Measurements from ENCODE around the gene TMEM269. TPM values are rescaled to one million over a fixed set of nuclear protein-coding genes. Genes with fewer than 3 reads are reported as not detected.
A peak's percentile ranks its signal among the peaks of the same experiment; 100 is the strongest.
"Not testable (repeated sequence)": the region's sequence is repeated elsewhere in the genome, so short reads cannot be mapped to it uniquely, and the experiment has no call there.

Gene TMEM269
- total RNA-seq, 1 donor from 2014 or later: not detected

DNA sequence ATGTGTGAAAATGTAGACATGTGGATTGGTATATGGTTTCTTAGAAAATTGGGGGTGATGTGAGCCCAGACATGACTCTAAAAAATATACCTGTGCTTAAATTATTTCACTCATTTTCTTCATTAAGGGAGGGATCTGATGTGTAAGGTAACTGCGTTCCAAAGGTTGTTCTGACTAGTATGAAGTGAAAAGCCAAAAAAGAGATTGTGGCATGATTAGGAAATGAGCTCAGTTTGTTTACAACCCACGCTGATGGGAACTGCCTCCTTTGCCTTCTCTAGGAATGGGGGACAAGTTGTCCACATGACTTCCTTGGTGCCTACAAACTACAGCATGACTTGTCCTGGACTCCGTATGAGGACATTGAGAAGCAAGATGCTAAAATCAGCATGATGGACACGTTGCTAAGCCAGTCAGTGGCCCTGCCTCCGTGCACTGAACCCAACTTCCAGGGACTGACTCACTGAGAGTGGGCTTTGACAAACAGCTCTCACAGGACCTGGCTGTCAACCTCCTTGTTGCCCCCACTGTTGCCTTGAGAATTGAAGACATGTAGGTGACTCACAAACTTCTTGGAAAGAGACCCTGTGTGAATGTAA lies 9.8 kb upstream of the TMEM269 start:
- DNase-seq (ENCODE audit: low spot score): no peak

DNA sequence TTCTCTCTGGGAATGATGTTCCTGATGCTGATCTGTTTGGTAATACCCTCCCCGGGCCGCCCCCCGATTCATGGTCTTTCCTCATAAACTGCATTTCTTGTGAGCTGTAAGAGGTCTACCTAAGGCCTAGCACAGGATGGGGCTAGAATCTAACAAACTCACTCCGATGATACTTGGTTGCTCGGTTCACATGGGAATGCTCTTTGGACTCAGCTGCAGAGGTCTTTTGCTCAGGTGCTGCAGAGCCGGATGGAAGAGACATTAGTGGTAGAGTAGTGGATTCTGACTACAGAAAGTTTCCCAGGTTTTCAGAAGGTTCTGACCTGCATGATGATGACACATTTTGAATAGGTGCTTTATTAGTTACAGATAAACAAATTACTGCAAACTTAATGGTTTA lies 8.3 kb upstream of the TMEM269 start:
- no peak for DNase-seq (ENCODE audit: low spot score)

DNA sequence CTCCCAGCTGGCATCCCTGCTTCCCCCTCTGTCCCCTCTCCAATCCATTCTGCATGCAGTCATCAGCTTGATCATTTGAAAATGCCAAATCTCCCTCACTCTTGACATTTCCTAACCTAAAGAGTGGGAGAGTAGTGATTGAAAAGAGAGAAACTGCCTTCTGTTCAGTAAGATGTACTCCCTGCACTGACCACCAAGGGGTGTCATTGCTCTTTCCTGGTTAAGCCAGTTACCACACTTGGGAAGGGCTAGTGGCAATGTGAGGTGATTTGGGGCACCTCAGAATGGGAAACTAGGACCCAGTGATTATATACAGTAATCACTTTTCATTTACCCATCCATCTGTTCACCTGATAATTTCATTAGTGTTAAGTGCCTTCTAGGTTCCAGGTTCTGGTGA lies 6.9 kb upstream of the TMEM269 start:
- peak; percentile 29 for DNase-seq (ENCODE audit: low spot score)

DNA sequence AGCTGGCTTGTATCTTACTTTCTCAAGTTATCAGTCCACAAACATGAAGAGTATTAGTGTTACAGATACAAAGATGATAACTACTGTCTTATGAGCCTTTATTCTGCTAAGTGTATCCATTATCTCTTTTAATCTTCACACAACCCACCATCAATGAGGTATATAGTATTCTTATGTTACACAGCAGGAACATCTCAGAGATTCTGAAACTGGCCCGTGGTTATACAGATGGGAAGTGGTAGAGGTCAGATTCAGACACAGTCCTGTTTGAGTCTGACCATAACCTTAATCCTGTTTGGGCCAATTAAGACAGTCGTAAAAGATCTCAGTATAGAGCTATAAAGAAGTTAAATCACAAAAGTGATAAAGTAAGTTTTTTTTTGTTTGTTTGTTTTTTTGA lies 5.1 kb upstream of the TMEM269 start:
- DNase-seq (ENCODE audit: low spot score): no peak

DNA sequence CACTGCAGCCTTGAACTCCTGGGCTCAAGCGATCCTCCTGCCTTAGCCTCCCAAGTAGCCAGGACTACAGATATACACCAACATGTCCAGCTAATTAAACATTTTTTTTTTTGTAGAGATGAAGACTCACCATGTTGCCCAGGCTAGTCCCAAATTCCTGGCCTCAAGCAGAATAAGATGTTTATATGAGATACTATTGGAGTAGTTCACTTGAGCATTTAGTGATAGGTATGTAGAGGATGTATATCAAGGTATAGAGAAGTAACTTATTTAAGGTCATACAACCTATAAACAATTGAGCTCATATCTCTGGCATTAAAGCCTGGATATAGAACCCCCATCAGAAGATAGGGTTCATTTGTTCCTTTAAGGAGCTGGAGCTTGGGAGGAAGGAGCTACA lies 4.6 kb upstream of the TMEM269 start:
- DNase-seq (ENCODE audit: low spot score): no peak

DNA sequence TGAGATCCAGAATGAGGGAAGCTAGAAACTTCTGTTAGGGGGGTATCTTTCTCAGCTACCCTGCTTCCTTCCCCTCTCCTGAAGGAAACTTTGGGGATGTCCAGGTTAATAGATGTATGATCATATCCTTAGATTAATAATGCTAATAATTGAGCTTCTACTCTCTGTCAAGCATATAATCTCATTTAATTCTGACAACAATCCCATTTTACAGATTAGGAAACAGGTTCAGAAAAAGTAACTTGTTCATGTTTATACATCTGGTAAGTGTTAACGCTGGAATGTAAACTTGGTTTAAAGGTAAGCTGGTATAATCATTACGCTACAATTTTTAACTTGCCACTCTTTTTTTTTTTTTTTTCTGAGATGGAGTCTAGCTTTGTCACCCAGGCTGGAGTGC lies 1.7 kb upstream of the TMEM269 start:
- DNase-seq (ENCODE audit: low spot score): no peak

DNA sequence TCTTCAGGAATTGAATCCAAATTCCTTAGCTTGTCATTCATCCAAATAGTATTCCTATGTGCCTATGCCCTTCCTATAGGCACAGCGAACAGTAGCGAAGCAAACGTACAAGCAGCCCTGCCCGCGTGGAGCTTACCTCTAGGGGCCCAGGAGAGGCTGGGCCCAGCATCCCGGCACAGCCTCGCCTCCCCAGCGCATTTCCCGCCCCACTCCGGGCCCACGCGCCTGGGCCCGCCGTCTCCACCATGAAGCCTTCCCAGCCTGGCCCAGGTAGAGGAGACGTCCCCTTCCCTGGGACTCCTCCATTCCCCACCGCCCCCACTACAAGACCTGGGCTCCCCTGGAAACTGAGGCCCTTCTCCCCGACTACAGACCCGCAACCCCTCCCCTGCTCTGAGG lies 245 bp upstream of the TMEM269 start:
- DNase-seq (ENCODE audit: low spot score): no peak

DNA sequence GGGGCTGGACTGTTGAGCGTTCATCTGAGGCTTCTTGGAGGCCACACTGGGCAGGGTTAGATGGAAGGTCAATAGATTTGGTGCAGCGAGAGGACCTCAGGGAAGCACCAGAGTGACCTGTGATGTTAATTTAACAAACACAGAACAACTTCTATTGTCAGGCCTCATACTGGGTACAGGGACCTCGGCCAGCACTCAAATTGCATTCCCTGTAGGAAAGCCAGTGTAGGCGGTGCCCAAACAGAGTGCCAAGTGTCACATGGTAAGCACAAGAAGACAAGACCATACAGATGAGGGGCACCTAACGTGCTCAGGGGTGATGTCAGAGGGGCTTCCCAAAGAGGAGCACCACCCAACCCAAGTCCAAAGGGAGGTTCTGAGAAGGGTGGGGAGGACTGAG lies 1.3 kb downstream of the TMEM269 start:
- no peak for DNase-seq (ENCODE audit: low spot score)

DNA sequence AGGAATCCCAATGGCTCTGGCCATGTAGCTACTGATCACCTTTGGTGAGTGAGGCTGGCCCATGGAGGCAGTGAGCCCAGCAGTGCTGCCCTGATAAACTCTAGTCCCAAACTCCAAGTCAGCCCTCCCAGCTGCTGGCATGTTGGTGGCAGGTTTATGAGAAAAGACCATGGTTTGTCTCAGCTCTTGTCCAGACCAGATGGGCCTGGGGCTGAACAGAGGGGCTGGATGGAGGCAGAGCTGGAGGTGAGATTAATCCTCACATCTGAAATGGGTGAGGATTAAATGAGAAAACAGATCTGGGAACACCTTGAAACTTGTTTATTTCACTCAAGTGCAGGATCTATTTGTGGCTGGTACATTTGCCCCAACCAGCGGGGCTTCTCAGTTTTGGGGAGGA lies 3.2 kb downstream of the TMEM269 start:
- DNase-seq (ENCODE audit: low spot score): no peak

DNA sequence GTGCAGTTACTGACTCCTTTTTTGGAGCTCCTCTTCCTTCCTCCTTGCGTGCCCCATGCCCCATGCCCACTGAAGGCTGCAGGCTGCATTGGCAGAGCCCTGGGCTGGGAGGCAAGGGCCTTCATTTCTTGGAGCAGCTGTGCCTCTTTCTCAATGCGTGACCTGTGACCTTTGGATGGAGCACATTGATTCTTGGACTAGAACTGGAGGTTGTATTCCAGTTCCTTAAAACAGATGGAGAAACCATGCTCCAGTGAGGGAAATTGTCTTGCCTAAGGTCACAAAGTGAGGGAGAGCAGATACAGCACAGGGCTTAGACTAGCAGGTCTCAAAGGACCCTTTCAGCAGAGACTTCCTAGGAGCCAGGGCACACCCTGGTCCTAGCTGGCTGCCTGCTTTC lies 9.0 kb downstream of the TMEM269 start:
- DNase-seq (ENCODE audit: low spot score): no peak

DNA sequence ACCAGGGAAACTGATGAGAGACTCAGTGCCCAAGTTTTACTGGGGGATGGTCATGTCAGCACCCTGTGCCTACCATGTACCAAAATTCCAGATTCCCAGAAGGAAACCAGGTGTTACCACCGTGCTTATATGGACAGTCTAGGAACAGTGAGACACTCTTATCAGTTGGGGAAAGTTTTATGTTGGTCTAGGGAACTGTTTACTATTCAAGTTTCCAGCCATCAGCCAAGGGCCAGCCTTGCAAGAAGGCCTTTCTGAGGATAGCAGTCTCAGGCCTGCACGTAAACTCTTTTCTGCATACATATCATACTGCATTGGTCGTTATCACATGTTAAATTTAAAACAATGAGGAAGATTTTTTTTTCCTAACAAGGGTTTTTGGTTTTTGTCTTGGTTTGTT lies 12.6 kb downstream of the TMEM269 start:
- no peak for DNase-seq (ENCODE audit: low spot score)

DNA sequence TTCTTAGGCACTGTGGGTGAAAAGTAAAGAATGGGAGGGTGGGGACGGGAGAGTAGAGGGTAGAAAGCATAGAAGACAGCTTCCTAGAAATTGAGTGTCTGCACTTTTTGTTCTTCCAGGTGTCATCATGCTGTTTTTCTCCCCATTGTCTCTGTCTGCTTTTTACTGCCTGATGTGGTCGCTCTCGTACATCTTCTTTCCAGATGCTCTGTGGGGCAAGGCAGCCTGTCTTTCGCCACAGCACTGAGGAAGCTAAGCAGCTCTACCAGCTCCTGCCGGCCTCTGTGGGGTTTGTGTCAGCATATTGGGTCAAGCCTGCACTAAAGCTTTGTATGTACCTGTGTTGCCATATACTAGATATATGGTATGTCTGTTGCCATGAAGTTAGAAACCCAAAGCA lies 13.2 kb downstream of the TMEM269 start:
- no peak for DNase-seq (ENCODE audit: low spot score)

DNA sequence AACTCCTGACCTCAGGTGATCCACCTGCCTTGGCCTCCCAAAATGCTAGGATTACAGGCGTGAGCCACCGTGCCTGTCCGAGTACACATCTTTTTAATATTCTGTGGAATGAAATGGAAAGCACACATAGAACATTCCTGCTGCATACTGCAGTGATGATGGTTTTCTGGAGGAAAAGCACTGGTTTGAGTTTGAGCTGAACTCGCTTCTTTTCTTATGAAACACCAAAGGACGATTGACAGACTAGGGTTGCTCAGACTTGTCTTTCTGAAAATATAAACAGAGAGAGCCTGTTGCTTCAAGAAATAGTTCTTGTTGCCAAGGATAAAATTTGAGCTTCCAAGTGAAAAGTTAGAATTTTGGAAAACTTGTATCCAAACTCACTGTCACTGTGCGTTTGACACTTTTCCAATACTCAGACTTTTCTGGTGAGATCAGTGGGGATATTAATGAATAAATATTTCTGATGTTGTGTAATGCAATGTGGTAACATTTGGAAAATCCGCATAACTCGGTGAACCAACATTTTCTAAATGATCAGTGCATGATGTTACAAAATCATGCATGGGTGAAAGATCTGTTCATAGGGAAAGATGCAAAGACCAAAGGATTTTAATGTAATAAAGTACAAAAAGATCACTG lies 17.2 kb downstream of the TMEM269 start:
- DNase-seq (ENCODE audit: low spot score): no peak

DNA sequence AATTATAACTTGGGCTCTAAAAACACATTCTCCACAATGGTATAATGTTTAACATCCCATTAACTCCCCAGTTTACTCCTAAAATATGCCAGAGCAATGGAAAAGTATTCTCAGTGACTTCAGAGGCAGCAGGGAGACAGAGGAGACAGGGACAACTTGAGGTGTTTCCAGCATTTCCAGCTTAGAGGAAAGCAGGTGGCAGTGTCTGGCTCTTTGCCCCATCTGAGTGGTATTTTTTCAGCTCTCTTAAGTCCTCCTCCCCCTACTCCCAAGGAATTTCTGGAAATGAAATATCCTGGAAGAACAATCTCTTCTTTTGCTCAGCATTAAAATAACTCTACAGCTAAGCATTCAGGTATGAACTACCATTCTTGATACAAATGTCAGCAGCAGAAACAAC lies 21.4 kb downstream of the TMEM269 start:
- no peak for DNase-seq (ENCODE audit: low spot score)

DNA sequence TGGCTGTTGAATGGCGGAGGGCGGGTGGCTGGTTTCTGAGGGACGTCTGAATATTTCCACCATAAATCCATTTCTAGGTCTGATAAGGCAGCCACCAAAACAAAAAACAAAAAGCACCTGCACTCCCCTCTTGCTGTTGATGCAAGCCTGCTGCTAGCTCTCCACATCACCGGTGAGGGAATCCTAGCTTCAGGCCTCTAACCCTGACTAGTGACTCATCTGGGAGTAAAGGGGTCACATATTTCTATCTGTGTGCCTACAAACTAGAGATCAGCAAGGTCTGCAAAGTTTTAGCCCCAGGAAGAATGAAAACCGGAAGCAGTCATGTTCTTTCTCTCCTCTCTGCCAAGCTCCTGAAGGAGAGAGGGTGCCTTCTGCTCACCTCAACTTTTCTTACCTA lies 21.8 kb downstream of the TMEM269 start:
- DNase-seq (ENCODE audit: low spot score): no peak

DNA sequence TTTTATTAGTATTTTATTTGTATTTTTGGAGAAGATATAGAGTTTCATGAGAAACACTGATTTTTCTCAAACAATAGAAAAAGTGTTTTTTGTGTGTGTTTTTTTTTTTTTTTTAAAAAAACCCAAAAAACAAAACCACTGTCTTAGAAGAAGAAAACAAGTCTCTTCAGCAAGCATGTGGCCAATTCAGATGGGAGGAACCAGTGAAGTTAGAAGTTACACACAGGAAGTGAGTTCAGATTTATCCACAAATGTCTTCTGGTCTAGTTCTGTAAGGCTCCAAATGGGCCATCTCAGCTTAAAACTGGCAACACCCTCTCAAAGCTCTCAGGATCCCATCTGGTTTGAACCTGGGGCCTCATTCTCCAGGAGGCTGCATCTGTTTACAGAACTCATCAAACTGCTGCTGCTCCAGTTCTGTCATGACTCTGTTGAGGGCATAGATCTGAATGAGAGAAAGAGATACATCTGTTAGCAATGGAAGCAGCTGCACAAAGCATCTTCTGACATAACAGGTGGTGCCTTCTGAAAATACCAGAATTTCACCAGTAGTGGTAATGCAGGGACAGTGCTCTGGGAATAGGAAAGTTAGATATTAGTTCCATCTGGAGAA lies 22.4 kb downstream of the TMEM269 start:
- no peak for DNase-seq (ENCODE audit: low spot score)

DNA sequence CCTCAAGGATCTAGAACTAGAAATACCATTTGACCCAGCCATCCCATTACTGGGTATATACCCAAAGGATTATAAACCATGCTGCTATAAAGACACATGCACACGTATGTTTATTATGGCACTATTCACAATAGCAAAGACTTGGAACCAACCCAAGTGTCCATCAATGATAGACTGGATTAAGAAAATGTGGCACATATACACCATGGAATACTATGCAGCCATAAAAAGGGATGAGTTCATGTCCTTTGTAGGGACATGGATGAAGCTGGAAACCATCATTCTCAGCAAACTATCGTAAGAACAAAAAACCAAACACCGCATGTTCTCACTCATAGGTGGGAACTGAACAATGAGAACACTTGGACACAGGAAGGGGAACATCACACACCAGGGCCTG lies 30.0 kb downstream of the TMEM269 start:
- not testable (repeated sequence) for DNase-seq (ENCODE audit: low spot score)

DNA sequence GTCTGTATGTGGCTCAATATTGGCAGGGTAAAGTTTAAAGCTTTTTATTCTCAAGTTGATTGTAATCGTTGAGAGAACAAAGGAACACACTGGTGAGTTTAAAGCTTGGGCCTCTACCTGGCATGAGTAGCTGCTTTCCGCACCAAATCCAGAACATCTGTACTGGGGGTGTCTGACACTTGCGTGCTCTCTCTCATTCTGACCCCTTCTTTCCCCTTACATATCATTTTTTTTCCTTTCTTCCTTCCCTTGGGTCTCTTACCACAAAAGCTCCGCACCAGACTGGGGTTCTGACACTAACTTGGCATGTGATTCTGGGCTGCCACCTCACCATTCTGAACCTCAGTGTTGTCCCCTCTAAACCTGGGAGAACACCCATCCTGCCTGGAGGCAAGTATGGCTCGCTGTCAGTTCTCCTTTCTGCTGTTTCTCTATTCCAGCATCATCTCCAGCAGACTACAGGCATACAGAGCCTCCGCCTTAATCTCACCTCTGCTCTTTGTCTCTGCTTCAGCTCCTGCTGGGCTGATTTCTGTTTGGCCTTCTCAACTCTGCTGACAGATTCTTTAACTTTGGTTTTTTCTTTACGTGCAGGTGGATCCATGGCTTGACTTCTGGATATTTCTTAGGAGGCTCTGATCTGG lies 31.3 kb downstream of the TMEM269 start:
- DNase-seq (ENCODE audit: low spot score): peak; percentile 49

DNA sequence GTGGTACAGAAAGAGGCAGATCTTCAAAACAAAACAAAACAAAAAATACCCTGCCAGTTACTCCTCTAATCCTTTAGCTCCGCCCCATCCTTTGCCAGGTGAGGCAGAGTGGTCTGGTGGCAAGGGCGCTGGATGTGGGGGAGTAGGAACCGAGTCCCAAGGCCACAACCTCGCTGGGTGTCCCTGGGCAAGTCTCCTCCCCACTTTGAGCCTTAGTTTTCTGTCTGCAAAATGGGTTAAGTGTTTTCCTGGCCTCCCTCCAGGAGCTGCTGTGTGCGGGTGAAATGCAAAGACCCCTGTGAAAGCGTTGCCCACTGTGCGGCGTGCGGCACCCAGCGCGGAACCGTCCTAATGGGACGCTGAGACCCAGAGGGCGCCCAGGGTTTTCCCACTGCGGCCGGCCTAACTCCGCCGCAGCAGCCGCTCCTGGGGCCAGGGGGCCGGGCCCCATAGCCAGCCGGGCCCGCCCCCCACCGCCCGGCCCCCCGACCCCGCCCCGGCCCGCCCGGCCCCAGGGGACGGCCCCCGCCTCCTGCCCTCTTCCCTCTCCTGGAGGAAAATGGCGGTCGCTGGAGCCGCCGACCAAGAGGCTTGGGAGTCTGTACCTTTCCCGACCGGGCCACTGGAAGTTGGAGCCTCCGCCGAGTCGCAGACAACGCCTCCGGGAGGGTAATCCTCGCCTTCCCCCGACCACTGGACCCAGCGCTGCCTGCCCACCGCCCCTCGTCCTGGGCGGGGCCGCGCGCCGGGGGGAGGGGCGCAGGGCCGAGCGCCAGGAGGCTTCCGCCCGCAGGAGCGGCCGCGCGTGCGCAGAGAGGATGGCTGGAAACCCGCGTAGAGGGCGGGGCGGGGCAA lies 32.0 kb downstream of the TMEM269 start, which contains the start of the genes ERMAP and SVBP:
Gene ERMAP, plus strand, starts transcription at position 538 of the 855 bp plus-strand sequence. CDS start 13,327 bp downstream, outside the sequence.
Gene SVBP, minus strand, starts transcription at position 813 of the 855 bp plus-strand sequence. CDS start 853 bp downstream, outside the sequence.
- peak; percentile 95 for DNase-seq (ENCODE audit: low spot score)

DNA sequence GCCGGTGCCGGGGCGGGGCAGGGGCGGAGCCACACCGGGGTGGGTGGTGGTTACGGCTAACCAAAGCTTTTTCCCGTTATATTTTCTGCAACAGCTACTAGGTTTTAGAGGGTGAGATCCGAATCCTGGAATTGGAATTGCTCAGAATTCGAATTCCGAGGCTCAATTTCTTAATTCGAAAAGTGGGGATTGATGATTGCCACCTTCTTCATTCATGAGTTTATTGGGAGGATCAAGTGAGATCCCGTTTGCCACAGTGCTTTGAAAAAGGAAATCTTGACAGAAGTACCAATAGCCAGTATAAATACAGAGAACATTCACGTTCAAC lies 32.6 kb downstream of the TMEM269 start:
- no peak for DNase-seq (ENCODE audit: low spot score)

DNA sequence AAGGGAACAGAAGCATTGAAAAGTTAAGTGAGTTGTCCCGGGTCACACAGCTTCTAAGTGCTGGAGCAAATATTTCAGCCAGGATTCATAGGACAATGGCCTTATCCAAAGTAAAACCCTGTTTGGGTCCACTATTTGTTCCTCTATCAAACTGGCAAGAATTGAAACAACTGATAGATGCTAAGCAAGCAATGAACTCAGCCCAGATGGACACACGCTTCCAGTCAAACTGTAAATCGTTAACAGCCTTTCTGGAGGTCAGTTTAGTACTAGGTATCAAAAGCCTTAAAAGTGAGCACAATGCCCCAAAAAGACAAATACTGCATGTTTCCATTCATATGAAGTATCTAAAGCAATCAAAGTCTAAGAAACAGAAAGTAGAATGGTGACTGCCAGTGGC lies 33.2 kb downstream of the TMEM269 start:
- no peak for DNase-seq (ENCODE audit: low spot score)

DNA sequence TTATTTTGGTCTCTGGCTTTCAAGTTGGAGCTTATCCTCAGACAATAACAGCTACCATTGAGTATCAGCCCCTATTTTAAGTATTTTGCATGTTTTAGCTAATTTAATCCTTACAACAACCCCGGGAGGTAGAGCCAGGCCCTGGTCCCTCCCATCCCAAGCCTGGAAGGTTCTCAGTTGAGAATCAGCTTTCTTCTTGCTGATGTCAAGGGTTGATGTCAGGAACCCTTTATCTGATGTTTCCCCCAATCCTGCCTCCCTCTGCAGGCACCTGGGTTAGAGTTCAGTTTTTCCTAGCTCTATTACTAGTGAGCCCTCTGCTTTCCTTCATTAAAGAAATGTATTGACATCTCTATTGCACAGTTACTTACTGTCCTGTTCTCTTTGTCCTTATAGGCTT lies 36.0 kb downstream of the TMEM269 start:
- DNase-seq (ENCODE audit: low spot score): no peak

Data from umbilical cord (tissue), 2 donors.